ENCODE data around the gene CBFA2T3.

GRCh38 chr16:88877564-88878289 is 99.3 kb downstream of the CBFA2T3 start:
- TF ChIP-seq POLR2AphosphoS5 (IDR thresholded peaks at IDR 0.05; ENCODE audit: low read depth) (no peak), GABPA (IDR thresholded peaks at IDR 0.05; ENCODE audit: low read depth) (no peak), REST (IDR thresholded peaks at IDR 0.05; ENCODE audit: insufficient replicate concordance, low read depth) (no peak)
- TF ChIP-seq, protein P1, sequence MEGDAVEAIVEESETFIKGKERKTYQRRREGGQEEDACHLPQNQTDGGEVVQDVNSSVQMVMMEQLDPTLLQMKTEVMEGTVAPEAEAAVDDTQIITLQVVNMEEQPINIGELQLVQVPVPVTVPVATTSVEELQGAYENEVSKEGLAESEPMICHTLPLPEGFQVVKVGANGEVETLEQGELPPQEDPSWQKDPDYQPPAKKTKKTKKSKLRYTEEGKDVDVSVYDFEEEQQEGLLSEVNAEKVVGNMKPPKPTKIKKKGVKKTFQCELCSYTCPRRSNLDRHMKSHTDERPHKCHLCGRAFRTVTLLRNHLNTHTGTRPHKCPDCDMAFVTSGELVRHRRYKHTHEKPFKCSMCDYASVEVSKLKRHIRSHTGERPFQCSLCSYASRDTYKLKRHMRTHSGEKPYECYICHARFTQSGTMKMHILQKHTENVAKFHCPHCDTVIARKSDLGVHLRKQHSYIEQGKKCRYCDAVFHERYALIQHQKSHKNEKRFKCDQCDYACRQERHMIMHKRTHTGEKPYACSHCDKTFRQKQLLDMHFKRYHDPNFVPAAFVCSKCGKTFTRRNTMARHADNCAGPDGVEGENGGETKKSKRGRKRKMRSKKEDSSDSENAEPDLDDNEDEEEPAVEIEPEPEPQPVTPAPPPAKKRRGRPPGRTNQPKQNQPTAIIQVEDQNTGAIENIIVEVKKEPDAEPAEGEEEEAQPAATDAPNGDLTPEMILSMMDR (IDR thresholded peaks at IDR 0.05; ENCODE audit: insufficient read depth, low read length), result no peak

All from HL-60 (cell line).